ENCODE measurements around the gene PHF8. TPM values are rescaled to one million over a fixed set of nuclear protein-coding genes. Genes with fewer than 3 reads are reported as not detected.

Gene PHF8
- total RNA-seq, 1 donor from 2014 or later = 22.3 TPM

DNA sequence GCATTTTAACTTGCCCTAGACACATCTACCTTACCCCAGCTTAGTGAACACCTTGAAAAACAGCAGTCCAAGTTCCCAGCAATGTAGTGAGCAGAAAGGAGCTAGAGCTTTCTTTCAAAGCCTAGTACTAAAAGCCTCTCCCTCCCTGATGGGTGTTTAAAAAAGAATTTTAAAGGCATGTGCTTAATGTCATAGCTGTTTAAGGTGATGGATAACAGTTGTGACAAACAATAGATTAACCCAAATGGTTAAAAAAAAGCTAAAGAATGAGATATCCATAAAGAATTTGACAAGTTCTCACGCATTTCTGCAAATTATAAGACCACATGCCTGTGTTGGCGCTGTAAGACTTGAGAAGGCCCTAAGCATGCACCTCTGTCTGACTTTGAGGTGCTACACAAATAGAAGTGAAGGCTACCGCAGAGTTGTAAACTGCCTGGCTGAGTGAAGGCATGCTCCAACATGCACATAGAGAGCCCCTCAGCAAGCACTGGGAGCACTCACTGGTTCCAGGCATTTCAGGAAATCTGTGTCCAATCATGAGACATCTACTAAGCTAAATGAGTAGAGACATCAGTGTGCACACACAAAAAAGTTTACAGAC, 94.0 kb downstream of the PHF8 start:
- peaks cover 3% of the 10 kb centered on the region for H3K9me3 Mint-ChIP-seq
- peaks cover 3% of the 10 kb centered on the region for H3K36me3 ChIP-seq
- H3K27ac ChIP-seq = no peak overlapping the region
- H3K9me3 ChIP-seq (ENCODE audit: low read depth) = no peaks in the 10 kb centered on the region
- no peak for DNase-seq (ENCODE audit: low spot score)
- H3K4me2 ChIP-seq = no peak overlapping the region
- H3K27me3 Mint-ChIP-seq (ENCODE audit: insufficient read depth, low read depth) = peaks cover 2% of the 10 kb centered on the region
- H3K36me3 Mint-ChIP-seq = peaks cover 17% of the 10 kb centered on the region
- H3K27me3 ChIP-seq = no peaks in the 10 kb centered on the region
- H3K4me1 ChIP-seq = no peaks in the 10 kb centered on the region
- no peak overlapping the region for H3K4me3 Mint-ChIP-seq
- no peaks in the 10 kb centered on the region for H4K20me1 ChIP-seq (ENCODE audit: low read depth)
- H2AFZ ChIP-seq (replicated peaks) = no peak overlapping the region
- H3K9ac ChIP-seq = no peak overlapping the region
- no peaks in the 10 kb centered on the region for H3K4me1 Mint-ChIP-seq
- no peak overlapping the region for H3K27ac Mint-ChIP-seq
- H3K79me2 ChIP-seq (ENCODE audit: low read depth) = no peaks in the 10 kb centered on the region
- TF ChIP-seq, protein P1, sequence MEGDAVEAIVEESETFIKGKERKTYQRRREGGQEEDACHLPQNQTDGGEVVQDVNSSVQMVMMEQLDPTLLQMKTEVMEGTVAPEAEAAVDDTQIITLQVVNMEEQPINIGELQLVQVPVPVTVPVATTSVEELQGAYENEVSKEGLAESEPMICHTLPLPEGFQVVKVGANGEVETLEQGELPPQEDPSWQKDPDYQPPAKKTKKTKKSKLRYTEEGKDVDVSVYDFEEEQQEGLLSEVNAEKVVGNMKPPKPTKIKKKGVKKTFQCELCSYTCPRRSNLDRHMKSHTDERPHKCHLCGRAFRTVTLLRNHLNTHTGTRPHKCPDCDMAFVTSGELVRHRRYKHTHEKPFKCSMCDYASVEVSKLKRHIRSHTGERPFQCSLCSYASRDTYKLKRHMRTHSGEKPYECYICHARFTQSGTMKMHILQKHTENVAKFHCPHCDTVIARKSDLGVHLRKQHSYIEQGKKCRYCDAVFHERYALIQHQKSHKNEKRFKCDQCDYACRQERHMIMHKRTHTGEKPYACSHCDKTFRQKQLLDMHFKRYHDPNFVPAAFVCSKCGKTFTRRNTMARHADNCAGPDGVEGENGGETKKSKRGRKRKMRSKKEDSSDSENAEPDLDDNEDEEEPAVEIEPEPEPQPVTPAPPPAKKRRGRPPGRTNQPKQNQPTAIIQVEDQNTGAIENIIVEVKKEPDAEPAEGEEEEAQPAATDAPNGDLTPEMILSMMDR (IDR thresholded peaks at IDR 0.05) = no peak
- no peak for TF ChIP-seq EZH2phosphoT487 (IDR thresholded peaks at IDR 0.05)
- no peak for TF ChIP-seq EZH2 (IDR thresholded peaks at IDR 0.05)
- no peaks in the 10 kb centered on the region for H3F3A ChIP-seq (ENCODE audit: low read depth)
- no peak overlapping the region for H3K4me3 ChIP-seq

DNA sequence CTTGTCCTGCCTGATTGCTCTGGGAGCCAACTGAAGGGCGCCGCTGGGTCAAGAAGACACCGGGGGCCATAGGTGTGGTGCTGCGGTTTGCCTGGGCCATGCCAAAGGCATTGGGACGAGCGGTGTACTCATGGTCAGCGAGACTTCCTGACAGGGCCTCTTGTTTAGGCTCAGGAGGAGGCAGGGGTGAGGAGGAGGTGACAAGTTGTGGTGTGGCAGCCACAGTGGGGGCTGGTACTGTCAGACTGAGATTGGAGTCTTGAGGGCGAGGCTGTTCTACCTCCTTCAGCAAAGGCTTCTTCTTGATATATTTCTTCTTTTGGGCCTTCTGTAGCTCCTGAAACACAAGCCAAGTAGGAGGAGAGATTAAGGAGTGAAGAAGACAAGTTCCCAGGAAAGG, 104.1 kb downstream of the PHF8 start:
- Mint-ChIP-seq H3K36me3 (peaks cover 8% of the 10 kb centered on the region), H3K4me1 (no peaks in the 10 kb centered on the region), H3K27ac (no peak overlapping the region), H3K27me3 (ENCODE audit: insufficient read depth, low read depth) (no peaks in the 10 kb centered on the region), H3K4me3 (no peak overlapping the region), H3K9me3 (no peaks in the 10 kb centered on the region)
- no peaks in the 10 kb centered on the region for H3K79me2 ChIP-seq (ENCODE audit: low read depth)
- no peak overlapping the region for H3K9ac ChIP-seq
- H3K4me2 ChIP-seq = no peak overlapping the region
- H3K4me3 ChIP-seq = no peak overlapping the region
- H3K4me1 ChIP-seq = no peaks in the 10 kb centered on the region
- H2AFZ ChIP-seq (replicated peaks) = no peak overlapping the region
- no peaks in the 10 kb centered on the region for H3K27me3 ChIP-seq
- no peak overlapping the region for H3K27ac ChIP-seq
- no peaks in the 10 kb centered on the region for H3K36me3 ChIP-seq
- no peaks in the 10 kb centered on the region for H4K20me1 ChIP-seq (ENCODE audit: low read depth)
- no peak for DNase-seq (ENCODE audit: low spot score)
- peaks cover 5% of the 10 kb centered on the region for H3K9me3 ChIP-seq (ENCODE audit: low read depth)
- no peaks in the 10 kb centered on the region for H3F3A ChIP-seq (ENCODE audit: low read depth)
- TF ChIP-seq, protein P1 (IDR thresholded peaks at IDR 0.05) = no peak
- TF ChIP-seq EZH2 (IDR thresholded peaks at IDR 0.05) = no peak
- no peak for TF ChIP-seq EZH2phosphoT487 (IDR thresholded peaks at IDR 0.05)

DNA sequence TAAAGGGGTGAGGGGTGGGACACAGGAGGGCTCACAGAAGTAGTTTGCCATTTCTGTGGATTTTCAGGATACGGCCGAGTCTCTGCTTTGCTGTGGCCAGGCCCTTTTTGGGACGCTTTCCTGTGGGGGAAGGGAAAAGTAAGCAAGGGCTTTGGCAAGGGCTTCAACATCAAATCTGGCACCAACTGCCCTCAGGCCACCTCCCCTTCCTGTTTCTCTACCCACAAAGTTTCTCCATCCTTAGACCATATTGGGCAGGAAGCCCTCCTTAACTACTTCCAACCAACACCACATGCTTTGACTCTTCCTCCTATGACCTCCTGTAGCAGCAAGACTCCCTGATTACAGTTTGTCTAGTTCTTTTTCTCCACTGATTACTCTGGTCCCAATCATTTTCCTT, 105.1 kb downstream of the PHF8 start:
- peaks cover 8% of the 10 kb centered on the region for H3K36me3 Mint-ChIP-seq
- Histone ChIP-seq H3K9ac (no peak overlapping the region), H3K4me3 (no peak overlapping the region), H3K27ac (no peak overlapping the region), H3F3A (ENCODE audit: low read depth) (no peaks in the 10 kb centered on the region), H3K79me2 (ENCODE audit: low read depth) (no peaks in the 10 kb centered on the region), H3K9me3 (ENCODE audit: low read depth) (peaks cover 5% of the 10 kb centered on the region), H2AFZ (replicated peaks) (no peak overlapping the region), H3K36me3 (no peaks in the 10 kb centered on the region), H3K4me1 (no peaks in the 10 kb centered on the region), H4K20me1 (ENCODE audit: low read depth) (no peaks in the 10 kb centered on the region), H3K4me2 (no peak overlapping the region), H3K27me3 (no peaks in the 10 kb centered on the region)
- TF ChIP-seq, protein P1 (IDR thresholded peaks at IDR 0.05) = no peak
- TF ChIP-seq EZH2phosphoT487 (IDR thresholded peaks at IDR 0.05) (no peak), EZH2 (IDR thresholded peaks at IDR 0.05) (no peak)
- peaks cover 4% of the 10 kb centered on the region for H3K9me3 Mint-ChIP-seq
- DNase-seq (ENCODE audit: low spot score) = no peak
- H3K27me3 Mint-ChIP-seq (ENCODE audit: insufficient read depth, low read depth) = no peaks in the 10 kb centered on the region
- no peak overlapping the region for H3K27ac Mint-ChIP-seq
- H3K4me3 Mint-ChIP-seq = no peak overlapping the region
- H3K4me1 Mint-ChIP-seq = no peaks in the 10 kb centered on the region
